CD4-positive, alpha-beta T cell treated with Interleukin-15 for 4 hours (primary cell): ENCODE measurements around the gene NKX2-3.

ENCODE experiments used
- DNase-seq: peaks from one replicate; pipeline ENCODE4 v3.0.0-alpha.2; 2020; ENCODE audit warnings: low spot score

Gene NKX2-3

GRCh38 chr10:99539120-99539519 is 6.4 kb downstream of the NKX2-3 start:
- no peak for DNase-seq

DNA sequence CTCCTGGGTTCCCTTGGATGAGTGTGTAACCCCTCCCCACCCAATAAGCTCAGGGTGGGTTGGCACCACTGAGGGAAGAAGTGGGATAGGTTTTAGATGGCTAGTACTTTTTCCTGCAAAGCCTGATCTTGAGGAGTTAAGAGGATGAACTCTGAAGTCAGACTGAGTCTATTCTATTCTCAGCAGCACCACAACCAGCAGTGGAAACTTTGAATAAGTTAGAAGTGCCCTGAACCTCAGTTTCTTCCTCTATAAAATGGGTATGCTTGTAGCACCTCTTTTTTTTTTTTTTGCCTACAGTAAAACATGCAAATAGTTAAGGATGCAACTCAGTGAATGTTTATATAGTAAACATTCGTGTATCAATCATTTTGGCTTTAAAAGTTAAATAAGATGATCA is 7.1 kb downstream of the NKX2-3 start:
- DNase-seq = no peak

GRCh38 chr10:99540306-99540656 is 7.5 kb downstream of the NKX2-3 start:
- DNase-seq = no peak

GRCh38 chr10:99540657-99541531 is 8.2 kb downstream of the NKX2-3 start:
- DNase-seq = no peak

GRCh38 chr10:99544322-99544721 is 11.6 kb downstream of the NKX2-3 start:
- no peak for DNase-seq

GRCh38 chr10:99548041-99548530 is 15.3 kb downstream of the NKX2-3 start:
- no peak for DNase-seq

DNA sequence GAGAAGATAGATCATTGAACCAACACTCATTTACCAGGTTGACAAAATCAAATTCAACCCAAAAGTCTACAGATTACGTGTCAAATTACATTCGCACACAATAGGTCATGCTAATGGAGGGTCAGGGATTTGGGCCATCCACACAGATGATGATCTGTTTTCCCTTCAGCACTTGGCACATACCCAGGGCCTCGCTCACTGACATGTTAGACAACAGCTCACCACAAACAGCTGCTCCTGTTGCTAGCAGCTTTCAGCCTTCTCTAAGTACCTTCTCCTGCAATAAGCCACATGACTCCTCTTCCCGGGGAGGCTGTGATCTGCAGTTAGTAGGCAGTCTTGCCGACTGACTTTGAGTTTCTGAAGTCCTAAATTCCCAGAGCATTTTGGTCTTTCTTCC is 18.4 kb downstream of the NKX2-3 start:
- DNase-seq = no peak

DNA sequence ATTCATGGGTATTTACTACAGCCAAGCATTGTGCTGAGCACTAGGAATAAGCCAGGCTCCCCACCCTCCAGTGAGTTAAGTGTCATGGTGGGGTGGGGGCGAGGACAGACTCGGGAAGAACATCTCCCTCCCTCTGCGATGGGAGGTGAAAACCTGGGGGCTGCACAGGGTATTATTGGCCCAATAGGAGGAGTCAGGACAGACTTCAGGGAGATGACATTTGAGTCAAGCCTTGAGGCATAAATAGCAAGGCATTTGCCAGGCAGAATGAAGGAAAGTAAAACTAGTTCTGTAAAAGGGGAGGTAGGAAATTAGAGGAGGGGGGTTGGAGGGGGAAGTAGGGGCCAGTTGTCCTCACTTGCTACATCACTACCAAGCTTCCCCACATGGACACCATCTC is 18.9 kb downstream of the NKX2-3 start:
- DNase-seq = no peak

DNA sequence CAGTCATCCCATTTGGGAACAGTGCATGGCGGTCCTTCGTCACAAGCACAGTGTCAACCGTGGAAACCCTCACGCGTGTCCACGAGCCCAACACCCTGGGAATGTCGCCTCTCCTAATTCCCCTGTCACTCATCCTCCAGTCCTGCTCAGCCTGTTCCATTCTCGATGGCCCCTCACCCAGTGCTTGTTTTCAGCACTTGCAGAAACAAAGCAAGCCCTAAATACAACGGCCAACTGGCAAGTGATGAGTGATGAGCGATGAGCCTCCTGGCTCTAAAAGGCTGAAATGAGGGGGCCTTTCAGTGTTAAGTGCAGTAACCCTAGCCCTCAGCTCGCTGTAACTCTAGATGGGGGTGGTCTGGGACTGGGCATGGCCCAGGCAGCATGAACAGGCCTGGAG is 22.6 kb downstream of the NKX2-3 start:
- no peak for DNase-seq

- peak; percentile 9 for DNase-seq
These were observed 23.2 kb downstream of the NKX2-3 start for GRCh38 chr10:99555825-99556523.

GRCh38 chr10:99557044-99557443 is 24.3 kb downstream of the NKX2-3 start:
- no peak for DNase-seq

- DNase-seq = no peak
These were observed 26.0 kb downstream of the NKX2-3 start for GRCh38 chr10:99558708-99559107.

DNA sequence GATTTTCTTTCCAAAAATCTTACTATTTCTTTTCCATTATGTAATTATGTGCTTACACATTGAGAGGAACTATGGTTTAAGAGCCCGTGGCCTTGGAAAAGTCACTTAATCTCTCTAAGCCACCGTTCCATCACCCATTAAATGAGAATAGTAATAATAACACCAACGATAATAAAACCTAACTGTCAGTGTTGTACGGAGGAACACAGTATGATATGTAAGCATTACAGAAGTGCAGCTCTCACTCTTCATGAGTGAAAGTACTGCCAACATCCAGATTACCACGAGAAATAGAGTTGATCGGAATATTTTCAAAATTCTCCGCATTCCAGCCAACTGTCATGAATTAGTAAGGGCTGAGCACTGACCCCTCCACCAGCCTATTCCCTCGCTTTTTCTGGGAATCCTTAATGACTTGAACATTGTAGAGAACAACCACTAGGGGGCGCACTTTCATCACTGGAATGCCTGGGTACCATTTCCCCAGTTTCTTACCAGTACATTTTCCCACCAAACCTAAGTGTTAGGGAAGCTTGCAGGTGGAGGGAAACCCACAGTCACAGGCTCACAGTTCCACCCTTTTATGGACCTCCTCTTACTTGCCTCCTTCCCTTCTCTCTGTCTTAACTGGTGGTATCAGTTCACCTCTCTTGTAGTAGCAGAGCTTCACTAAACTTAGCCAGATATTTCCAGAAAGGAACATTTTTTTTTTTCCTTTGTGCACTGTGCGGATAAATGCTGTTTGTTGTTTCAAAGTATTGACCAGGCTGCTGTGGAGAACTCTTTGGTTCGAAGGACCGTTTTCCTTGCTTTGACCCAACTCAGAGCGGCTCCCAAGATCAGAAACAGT is 27.8 kb downstream of the NKX2-3 start:
- DNase-seq = peak; percentile 30

GRCh38 chr10:99562631-99563030 is 29.9 kb downstream of the NKX2-3 start:
- DNase-seq = no peak

GRCh38 chr10:99564361-99564760 is 31.6 kb downstream of the NKX2-3 start:
- DNase-seq = no peak

DNA sequence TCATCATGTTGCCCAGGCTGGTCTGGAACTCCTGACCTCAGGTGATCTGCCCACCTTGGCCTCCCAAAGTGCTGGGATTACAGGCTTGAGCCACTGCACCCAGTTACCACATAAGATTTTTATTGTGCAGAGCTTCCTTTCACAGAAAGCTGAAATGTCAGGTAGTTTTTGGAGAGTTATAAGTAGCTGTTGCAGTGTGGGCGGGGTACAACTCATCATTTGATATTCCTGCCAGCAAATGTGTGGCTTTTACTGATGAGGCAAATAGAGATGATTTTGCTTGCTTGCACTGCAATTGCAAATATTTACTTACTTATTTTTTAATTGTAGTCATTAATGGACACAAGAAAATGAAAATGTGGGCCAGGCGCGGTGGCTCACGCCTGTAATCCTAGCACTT is 32.4 kb downstream of the NKX2-3 start:
- DNase-seq = no peak

DNA sequence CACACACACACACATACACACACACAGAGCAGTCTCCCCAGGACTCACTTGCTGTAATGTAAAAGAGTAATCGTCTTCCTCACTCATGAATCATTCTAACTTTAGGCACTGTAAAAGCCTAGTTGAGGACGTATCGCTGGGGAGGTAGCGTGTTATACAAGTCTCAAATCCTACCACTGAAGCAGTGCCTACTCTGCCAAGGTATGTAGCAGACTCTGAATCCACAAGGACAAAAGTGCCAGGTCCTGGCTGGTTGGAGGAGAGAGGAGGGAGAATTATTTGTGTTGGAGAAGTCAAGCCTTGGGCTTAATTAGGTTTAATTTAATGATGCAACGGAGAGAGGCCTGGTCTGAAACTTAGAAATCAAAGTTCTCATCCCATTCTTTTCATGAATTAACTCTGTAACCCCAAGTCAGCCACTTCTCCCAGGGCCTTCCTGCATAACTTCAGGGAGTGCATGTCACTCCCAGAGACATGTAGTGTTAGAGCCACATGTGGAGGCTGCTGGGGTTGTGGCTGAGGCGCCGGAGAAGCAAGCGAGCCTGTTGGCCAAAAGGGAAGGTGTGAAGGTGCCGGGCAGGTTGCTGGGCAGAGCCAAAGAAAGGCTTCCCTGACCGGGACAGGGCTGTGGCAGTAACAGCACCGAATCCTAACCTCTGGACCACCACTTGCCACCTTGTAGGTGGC is 36.7 kb downstream of the NKX2-3 start:
- no peak for DNase-seq

DNA sequence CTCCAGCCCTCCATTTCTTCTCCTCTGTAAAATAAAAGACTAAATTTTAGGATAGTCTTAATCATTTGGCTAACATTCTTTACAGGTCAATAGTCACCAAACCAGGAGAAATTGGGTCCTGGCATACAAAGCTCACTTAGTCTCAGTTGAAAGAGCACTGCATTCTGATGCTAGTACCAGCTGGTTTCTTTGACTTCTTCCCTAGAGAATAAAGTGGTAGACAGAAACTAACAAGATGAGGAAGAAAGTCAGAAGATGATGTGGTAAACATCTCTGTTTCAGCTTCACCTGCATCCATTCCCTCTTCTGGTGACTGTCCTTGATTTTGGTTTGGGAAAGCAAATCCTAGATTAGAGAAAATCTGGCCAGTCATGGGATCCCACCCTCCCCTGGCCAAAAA is 37.2 kb downstream of the NKX2-3 start:
- no peak for DNase-seq

GRCh38 chr10:99571816-99572215 is 39.1 kb downstream of the NKX2-3 start:
- no peak for DNase-seq

GRCh38 chr10:99573790-99574189 is 41.0 kb downstream of the NKX2-3 start:
- DNase-seq = no peak

- DNase-seq = no peak
These were observed 47.2 kb downstream of the NKX2-3 start for GRCh38 chr10:99579971-99580370.

- no peak for DNase-seq
These were observed 49.6 kb downstream of the NKX2-3 start for GRCh38 chr10:99582255-99582770.
